Dermis lymphatic vessel endothelial cell (primary cell): ENCODE results near the gene ESYT3. TPM values are rescaled to one million over a fixed set of nuclear protein-coding genes. Genes with fewer than 3 reads are reported as not detected.

Source experiments
- total RNA-seq: library from RNA; depleted of rRNA; stranded (reverse); fragments of >200 nt; gene quantifications from 2 replicates; pipeline ENCODE4 v1.2.1, GENCODE V29; 2014

Gene ESYT3, protein sequence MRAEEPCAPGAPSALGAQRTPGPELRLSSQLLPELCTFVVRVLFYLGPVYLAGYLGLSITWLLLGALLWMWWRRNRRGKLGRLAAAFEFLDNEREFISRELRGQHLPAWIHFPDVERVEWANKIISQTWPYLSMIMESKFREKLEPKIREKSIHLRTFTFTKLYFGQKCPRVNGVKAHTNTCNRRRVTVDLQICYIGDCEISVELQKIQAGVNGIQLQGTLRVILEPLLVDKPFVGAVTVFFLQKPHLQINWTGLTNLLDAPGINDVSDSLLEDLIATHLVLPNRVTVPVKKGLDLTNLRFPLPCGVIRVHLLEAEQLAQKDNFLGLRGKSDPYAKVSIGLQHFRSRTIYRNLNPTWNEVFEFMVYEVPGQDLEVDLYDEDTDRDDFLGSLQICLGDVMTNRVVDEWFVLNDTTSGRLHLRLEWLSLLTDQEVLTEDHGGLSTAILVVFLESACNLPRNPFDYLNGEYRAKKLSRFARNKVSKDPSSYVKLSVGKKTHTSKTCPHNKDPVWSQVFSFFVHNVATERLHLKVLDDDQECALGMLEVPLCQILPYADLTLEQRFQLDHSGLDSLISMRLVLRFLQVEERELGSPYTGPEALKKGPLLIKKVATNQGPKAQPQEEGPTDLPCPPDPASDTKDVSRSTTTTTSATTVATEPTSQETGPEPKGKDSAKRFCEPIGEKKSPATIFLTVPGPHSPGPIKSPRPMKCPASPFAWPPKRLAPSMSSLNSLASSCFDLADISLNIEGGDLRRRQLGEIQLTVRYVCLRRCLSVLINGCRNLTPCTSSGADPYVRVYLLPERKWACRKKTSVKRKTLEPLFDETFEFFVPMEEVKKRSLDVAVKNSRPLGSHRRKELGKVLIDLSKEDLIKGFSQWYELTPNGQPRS
- total RNA-seq, result not detected in 2 replicates

GRCh38 chr3:138434276-138434874, at the start of gene ESYT3:
ESYT3 (plus strand) TSS chr3:138434616; CDS start chr3:138434799, 183 bp downstream.

Other genes starting within 250 kb of the ESYT3 start
- 35.2 and 43.4 TPM in 2 replicates for gene ARMC8, start 247.3 kb upstream of the ESYT3 start, total RNA-seq
- not detected in 2 replicates for gene NME9, start 104.8 kb upstream of the ESYT3 start, total RNA-seq
- 4.9 and 6.6 TPM in 2 replicates for gene MRAS, start 86.0 kb upstream of the ESYT3 start, total RNA-seq
- gene CEP70, start 159.6 kb downstream of the ESYT3 start, total RNA-seq, result 15.6 and 16.0 TPM in 2 replicates
- 6.5 and 8.1 TPM in 2 replicates for gene FAIM, start 174.2 kb downstream of the ESYT3 start, total RNA-seq